Heart right ventricle (tissue), 16 donors: Measurements from ENCODE around the gene SLC25A2. TPM values are rescaled to one million over a fixed set of nuclear protein-coding genes. Genes with fewer than 3 reads are reported as not detected.

ENCODE experiments used
- ATAC-seq, 8 donors: fragments of 200-7000 bp; cut with Tn5 transposase; one replicate each; pipeline ENCODE4 v1.9.1; 2020; ENCODE audit warnings: mild to moderate bottlenecking in 8 of 8, moderate library complexity in 8 of 8, moderate number of reproducible peaks in 1 of 8
- DNase-seq, 2 donors: peaks; one replicate each; pipeline ENCODE4 v3.0.0-alpha.2; 2020
- H3K27ac ChIP-seq, 10 donors: fragments of 200-600 bp; sonication (generic) in 2 of 10; one replicate each; pipeline versions ENCODE4 v1.5.0 to v1.8.0; 2020 to 2022; ENCODE audit warnings: mild to moderate bottlenecking in 3 of 10
- H3K27me3 ChIP-seq, 7 donors: fragments of 200-600 bp; one replicate each; pipeline ENCODE4 v1.8.0; 2021 to 2022; ENCODE audit warnings: mild to moderate bottlenecking in 2 of 7
- H3K36me3 ChIP-seq, 9 donors: fragments of 200-600 bp; sonication (generic) in 1 of 9; one replicate each; pipeline versions ENCODE4 v1.5.0 to v1.8.0; 2020 to 2022; ENCODE audit warnings: mild to moderate bottlenecking in 2 of 9
- H3K4me1 ChIP-seq, 9 donors: fragments of 200-600 bp; sonication (generic) in 1 of 9; one replicate each; pipeline versions ENCODE4 v1.5.0 to v1.8.0; 2020 to 2022; ENCODE audit warnings: mild to moderate bottlenecking in 4 of 9
- H3K4me3 ChIP-seq, 10 donors: fragments of 200-600 bp; sonication (generic) in 2 of 10; one replicate each; pipeline versions ENCODE4 v1.5.0 to v1.8.0; 2020 to 2022; ENCODE audit warnings: mild to moderate bottlenecking in 7 of 10, moderate library complexity in 2 of 10
- H3K9me3 ChIP-seq, 11 donors: fragments of 200-600 bp in 10 of 11; sonication (generic) in 2 of 11; one replicate each; pipeline versions ENCODE4 v1.5.0 to v1.8.0; 2013 to 2022; ENCODE audit warnings: mild to moderate bottlenecking in 2 of 11, control low read depth in 1 of 11, moderate library complexity in 1 of 11
- CTCF ChIP-seq, 9 donors: fragments of 200-600 bp; sonication (generic) in 2 of 9; IDR thresholded peaks; one replicate each; pipeline versions ENCODE4 v1.5.0 to v1.8.0; 2021 to 2022; ENCODE audit warnings: antibody characterized with exemption in 9 of 9, mild to moderate bottlenecking in 5 of 9, moderate library complexity in 1 of 9
- WGBS, 2 donors: extraction: QIAGEN DNeasy Blood & Tissue Kit; methylation state at CpG; one replicate each; pipeline ENCODE4 v1.1.7; 2013; ENCODE audit warnings: inconsistent platforms in 1 of 2; 5-methylcytosine and 5-hydroxymethylcytosine counted together
- intact Hi-C, 10 donors: fragments of 100-400 bp; cut with DNase I; formaldehyde crosslinking; loops; one replicate each; pipeline versions ENCODE4 v1.11.1 to v1.14.2; 2022
- polyA plus RNA-seq, 2 donors: library from polyadenylated mRNA; stranded (reverse); fragments of 200-250 nt; gene quantifications; one replicate each; pipeline ENCODE4 v1.2.3, GENCODE V29; 2013
- total RNA-seq, 10 donors: library from RNA; stranded (reverse); fragmentation: NEBNext Ultra II Directional in 3 of 10; extraction: Animal tissue kit (Norgen Biotek cat#: 25700) in 3 of 10; gene quantifications; one replicate each; pipeline versions ENCODE4 v1.2.1 to v1.2.4, GENCODE V29; 2021 to 2023
- donor health status: Arrhythmogenic right ventricular cardiomyopathy.
- donor health status: ischemic (EF 13 %, LVEDD 7.1; RV severe dilation, severe dysfunction).
- donor health status: healthy with polysubstance abuse.
- donor health status: DM: no; HTN: yes; CAD: no.
- donor health status: DM: no; HTN: no; CAD: no.
- donor health status: ischemic (EF 25% LVEDD 6.9; RV normal size, moderate dysfunction).
- donor health status: ischemic (EF 25% LVEDD 5.7; RV mildly dilated, moderate dysfunction).
- donor health status: healthy.
- donor health status: DM: yes; HTN: yes; CAD: no.
- donor health status: Ischemic cardiomyopathy.
- donor health status: ischemic (EF 35%, LVEDD 5.7; RV mildly dilated, moderate dysfunction).
- donor health status: nonischemic (EF 11% LVEDD 7.7; RV severe dilation, severe dysfunction).
- donor health status: DM: yes; HTN: yes; CAD: no.
- donor health status: PGD.
- donor health status: ischemic (EF 29% LVEDD 5.4; RV normal size, mild dysfunction).
- donor health status: nonischemic (EF 23%, LVEDD 6.1; RV moderate dilation, normal function).

The SLC25A2 gene
- total and polyA plus RNA-seq, 12 donors: 0.22 to 0.28 (median 0.28) TPM; not detected in 9

GRCh38 chr5:141298376-141298775 lies 5.5 kb downstream of the SLC25A2 start:
- H3K4me3 ChIP-seq: no peak overlapping the region
- peaks cover 0 to 100% (median 64%) of the 10 kb centered on the region in 11 donors for H3K9me3 ChIP-seq
- intact Hi-C loops: no loop called here
- WGBS, 2 donors: 44 to 57% methylated on average over 4 of the region's 4 CpGs
- peaks cover 0 to 6% (median 0%) of the 10 kb centered on the region in 9 donors for H3K36me3 ChIP-seq
- no peak for TF ChIP-seq CTCF (IDR thresholded peaks at IDR 0.05)
- ATAC-seq: no peak
- peaks cover 0 to 7% (median 0%) of the 10 kb centered on the region in 9 donors for H3K4me1 ChIP-seq
- no peaks in the 10 kb centered on the region for H3K27me3 ChIP-seq
- H3K27ac ChIP-seq: peak overlapping the region in 1 of 10 donors; percentile 48
- DNase-seq: no peak

DNA sequence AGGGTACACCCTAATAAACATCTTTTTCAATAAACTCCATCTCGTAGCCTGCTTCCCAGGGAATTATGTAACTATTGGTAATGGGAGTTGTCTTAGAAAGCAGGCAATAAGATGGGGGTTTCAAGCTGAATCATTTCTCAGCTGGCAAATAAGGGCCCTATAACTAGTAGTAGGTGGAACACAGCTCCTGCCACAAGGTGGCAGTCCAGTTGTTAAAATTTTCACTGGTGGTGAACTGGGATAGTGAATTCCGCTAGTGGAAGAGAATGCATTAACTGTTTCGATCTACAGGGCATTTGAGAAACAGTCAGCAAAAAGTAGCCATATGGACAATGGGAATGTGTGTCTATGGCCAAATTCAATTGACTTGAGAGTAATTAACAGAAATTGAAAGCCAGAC lies 30.9 kb downstream of the SLC25A2 start:
- TF ChIP-seq CTCF (IDR thresholded peaks at IDR 0.05): no peak
- no peaks in the 10 kb centered on the region for H3K4me1 ChIP-seq
- H3K27ac ChIP-seq: no peak overlapping the region
- intact Hi-C loops: no loop called here
- no peaks in the 10 kb centered on the region for H3K36me3 ChIP-seq
- peaks cover 3 to 100% (median 85%) of the 10 kb centered on the region in 11 donors for H3K9me3 ChIP-seq
- no peak for ATAC-seq
- DNase-seq: no peak
- WGBS, 2 donors: 47 to 48% methylated on average over 3 of the region's 3 CpGs
- no peak overlapping the region for H3K4me3 ChIP-seq
- H3K27me3 ChIP-seq: no peaks in the 10 kb centered on the region

DNA sequence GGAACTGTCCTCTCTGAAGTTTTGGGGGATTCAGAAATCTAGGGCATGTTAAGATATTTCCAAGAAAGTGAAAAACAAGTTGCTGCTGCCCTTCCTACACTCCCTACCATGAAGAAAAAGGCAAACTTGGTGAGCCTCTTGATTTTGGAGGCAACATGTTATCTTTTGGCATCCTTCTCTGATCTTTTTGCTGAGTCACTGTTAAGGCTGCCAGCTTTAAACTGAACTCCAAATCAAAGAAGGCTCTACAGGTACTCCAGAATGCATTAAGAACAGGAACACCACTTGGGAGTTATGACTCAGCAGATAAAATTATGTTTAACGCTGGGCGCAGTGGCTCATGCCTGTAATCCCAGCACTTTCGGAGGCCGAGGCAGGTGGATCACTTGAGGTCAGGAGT lies 34.7 kb downstream of the SLC25A2 start:
- peaks cover 3 to 100% (median 93%) of the 10 kb centered on the region in 11 donors for H3K9me3 ChIP-seq
- H3K27me3 ChIP-seq: no peaks in the 10 kb centered on the region
- ATAC-seq (no peak), DNase-seq (no peak)
- no peak overlapping the region for H3K27ac ChIP-seq
- intact Hi-C loops: no loop called here
- TF ChIP-seq CTCF (IDR thresholded peaks at IDR 0.05): no peak
- no peak overlapping the region for H3K4me3 ChIP-seq
- peaks cover 0 to 11% (median 0%) of the 10 kb centered on the region in 9 donors for H3K36me3 ChIP-seq
- WGBS, 2 donors: 94 to 96% methylated on average over 4 of the region's 4 CpGs
- no peaks in the 10 kb centered on the region for H3K4me1 ChIP-seq

DNA sequence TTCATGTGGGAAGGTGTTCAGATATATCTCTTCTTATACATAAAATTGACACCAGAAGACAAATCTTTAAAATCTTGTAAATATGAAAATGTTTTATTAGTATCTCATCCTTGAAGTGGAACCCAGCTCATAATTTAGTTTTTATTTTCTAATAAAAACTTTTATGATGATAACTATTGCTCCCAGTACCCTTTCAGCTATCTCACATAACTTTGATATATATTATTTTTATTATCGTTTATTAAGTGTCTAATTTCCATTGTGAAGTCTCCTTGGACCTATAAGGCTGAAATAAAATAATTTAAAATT lies 42.7 kb downstream of the SLC25A2 start:
- 32 to 74% methylated on average over 1 of the region's 1 CpG for WGBS, 2 donors
- no peak overlapping the region for H3K4me3 ChIP-seq
- H3K27ac ChIP-seq: no peak overlapping the region
- intact Hi-C loops: no loop called here
- no peak for ATAC-seq
- peaks cover 0 to 64% (median 0%) of the 10 kb centered on the region in 9 donors for H3K36me3 ChIP-seq
- peaks cover 5 to 100% (median 100%) of the 10 kb centered on the region in 11 donors for H3K9me3 ChIP-seq
- TF ChIP-seq CTCF (IDR thresholded peaks at IDR 0.05): no peak
- no peak for DNase-seq
- no peaks in the 10 kb centered on the region for H3K4me1 ChIP-seq
- no peaks in the 10 kb centered on the region for H3K27me3 ChIP-seq
